Panc1 (cell line): Measurements from ENCODE around the gene IGSF21.

Experiments used
- CTCF ChIP-seq: fragments of 450-650 bp; IDR thresholded peaks from 2 replicates; pipeline ENCODE4 v1.5.1; 2017; ENCODE audit warnings: mild to moderate bottlenecking
- POLR2AphosphoS5 ChIP-seq: IDR thresholded peaks from 2 replicates; pipeline ENCODE4 v1.6.1; 2012; ENCODE audit warnings: mild to moderate bottlenecking, low read depth, low read length, moderate library complexity
- SIN3A ChIP-seq: IDR thresholded peaks from 2 replicates; pipeline ENCODE4 v1.6.1; 2012; ENCODE audit warnings: low read depth, mild to moderate bottlenecking, low read length, moderate library complexity, borderline replicate concordance; ENCODE audit not compliant: insufficient read depth
- TCF7L2 ChIP-seq: IDR thresholded peaks from 2 replicates; pipeline ENCODE4 v1.6.1; 2011; ENCODE audit warnings: mild to moderate bottlenecking, low read depth, low read length, inconsistent platforms

GRCh38 chr1:18245647-18246046, 138.0 kb downstream of the IGSF21 start:
- no peak for TF ChIP-seq CTCF
- no peak for TF ChIP-seq SIN3A
- TF ChIP-seq POLR2AphosphoS5 = no peak
- no peak for TF ChIP-seq TCF7L2
